Heart left ventricle (tissue), 16 donors: ENCODE data around the gene SUSD6. TPM values are rescaled to one million over a fixed set of nuclear protein-coding genes. Genes with fewer than 3 reads are reported as not detected.
A peak's percentile ranks its signal among the peaks of the same experiment; 100 is the strongest.
"Not testable (repeated sequence)": the region's sequence is repeated elsewhere in the genome, so short reads cannot be mapped to it uniquely, and the experiment has no call there.

Experiments
- ATAC-seq, 4 donors: fragments of 200-7000 bp; cut with Tn5 transposase; one replicate each; pipeline ENCODE4 v1.9.1; 2020 to 2022; ENCODE audit warnings: moderate library complexity in 4 of 4, mild to moderate bottlenecking in 3 of 4, moderate number of reproducible peaks in 1 of 4
- DNase-seq, 5 donors: peaks; one replicate each; pipeline ENCODE4 v3.0.0-alpha.2; 2020
- H3K27ac ChIP-seq, 12 donors: fragments of 200-600 bp; sonication (generic) in 4 of 12; one replicate each; pipeline versions ENCODE4 v1.5.0 to v1.8.0; 2016 to 2022; ENCODE audit warnings: mild to moderate bottlenecking in 2 of 12
- H3K27me3 ChIP-seq, 9 donors: fragments of 200-600 bp; sonication (generic) in 2 of 9; one replicate each; pipeline versions ENCODE4 v1.5.1 to v1.8.0; 2016 to 2022; ENCODE audit warnings: mild to moderate bottlenecking in 3 of 9
- H3K36me3 ChIP-seq, 9 donors: fragments of 200-600 bp; sonication (generic) in 2 of 9; one replicate each; pipeline versions ENCODE4 v1.5.0 to v1.8.0; 2018 to 2022; ENCODE audit warnings: mild to moderate bottlenecking in 2 of 9
- H3K4me1 ChIP-seq, 12 donors: fragments of 200-600 bp; sonication (generic) in 4 of 12; one replicate each; pipeline versions ENCODE4 v1.5.0 to v1.8.0; 2016 to 2022; ENCODE audit warnings: mild to moderate bottlenecking in 3 of 12
- H3K4me3 ChIP-seq, 12 donors: fragments of 200-600 bp; sonication (generic) in 4 of 12; one replicate each; pipeline versions ENCODE4 v1.5.0 to v1.8.0; 2017 to 2022; ENCODE audit warnings: mild to moderate bottlenecking in 9 of 12, moderate library complexity in 4 of 12
- H3K9me3 ChIP-seq, 12 donors: fragments of 200-600 bp; sonication (generic) in 4 of 12; one replicate each; pipeline versions ENCODE4 v1.5.0 to v1.8.0; 2016 to 2022; ENCODE audit warnings: mild to moderate bottlenecking in 1 of 12
- POLR2A ChIP-seq, 2 donors: fragments of 450-650 bp; IDR thresholded peaks; one replicate each; pipeline ENCODE4 v1.6.1; 2017; ENCODE audit warnings: antibody characterized with exemption in 2 of 2, mild to moderate bottlenecking in 2 of 2, moderate library complexity in 2 of 2
- WGBS, 4 donors: extraction: QIAGEN DNeasy Blood & Tissue Kit in 2 of 4; methylation state at CpG; one replicate each; pipeline versions ENCODE4 v1.1.5 to v1.1.7; 2013 to 2018; 5-methylcytosine and 5-hydroxymethylcytosine counted together
- intact Hi-C, 10 donors: fragments of 100-400 bp; cut with DNase I; formaldehyde crosslinking; loops; one replicate each; pipeline versions ENCODE4 v1.11.1 to v1.14.2; 2022
- polyA plus RNA-seq, 2 donors: library from polyadenylated mRNA; stranded (reverse); fragments of 200-250 nt; gene quantifications; one replicate each; pipeline ENCODE4 v1.2.3, GENCODE V29; 2013
- total RNA-seq, 9 donors: library from RNA; depleted of rRNA in 2 of 9; stranded (reverse); fragments of >200 nt in 2 of 9; fragmentation: NEBNext Ultra II Directional in 3 of 9; extraction: Animal tissue kit (Norgen Biotek cat#: 25700) in 3 of 9; gene quantifications; one replicate each; pipeline versions ENCODE4 v1.1.0 to v1.2.4, GENCODE V29; 2016 to 2023
- TF ChIP-seq, protein P1 (sequence below), 12 donors: fragments of 200-600 bp; sonication (generic) in 4 of 12; IDR thresholded peaks; one replicate each; pipeline versions ENCODE4 v1.5.0 to v1.8.0; 2018 to 2022; ENCODE audit warnings: antibody characterized with exemption in 12 of 12, mild to moderate bottlenecking in 5 of 12
- donor health status: ischemic (EF 13 %, LVEDD 7.1; RV severe dilation, severe dysfunction).
- donor health status: healthy with polysubstance abuse.
- donor health status: DM: no; HTN: yes; CAD: no.
- donor health status: DM: no; HTN: no; CAD: no.
- donor health status: ischemic (EF 25% LVEDD 6.9; RV normal size, moderate dysfunction).
- donor health status: ischemic (EF 25% LVEDD 5.7; RV mildly dilated, moderate dysfunction).
- donor health status: healthy.
- donor health status: DM: yes; HTN: yes; CAD: no.
- donor health status: ischemic (EF 35%, LVEDD 5.7; RV mildly dilated, moderate dysfunction).
- donor health status: nonischemic (EF 11% LVEDD 7.7; RV severe dilation, severe dysfunction).
- donor health status: DM: yes; HTN: yes; CAD: no.
- donor health status: PGD.
- donor health status: ischemic (EF 29% LVEDD 5.4; RV normal size, mild dysfunction).
- donor health status: nonischemic (EF 23%, LVEDD 6.1; RV moderate dilation, normal function).

Gene SUSD6
- total and polyA plus RNA-seq, 11 donors = 5.8 to 49.2 (median 24.5) TPM

DNA sequence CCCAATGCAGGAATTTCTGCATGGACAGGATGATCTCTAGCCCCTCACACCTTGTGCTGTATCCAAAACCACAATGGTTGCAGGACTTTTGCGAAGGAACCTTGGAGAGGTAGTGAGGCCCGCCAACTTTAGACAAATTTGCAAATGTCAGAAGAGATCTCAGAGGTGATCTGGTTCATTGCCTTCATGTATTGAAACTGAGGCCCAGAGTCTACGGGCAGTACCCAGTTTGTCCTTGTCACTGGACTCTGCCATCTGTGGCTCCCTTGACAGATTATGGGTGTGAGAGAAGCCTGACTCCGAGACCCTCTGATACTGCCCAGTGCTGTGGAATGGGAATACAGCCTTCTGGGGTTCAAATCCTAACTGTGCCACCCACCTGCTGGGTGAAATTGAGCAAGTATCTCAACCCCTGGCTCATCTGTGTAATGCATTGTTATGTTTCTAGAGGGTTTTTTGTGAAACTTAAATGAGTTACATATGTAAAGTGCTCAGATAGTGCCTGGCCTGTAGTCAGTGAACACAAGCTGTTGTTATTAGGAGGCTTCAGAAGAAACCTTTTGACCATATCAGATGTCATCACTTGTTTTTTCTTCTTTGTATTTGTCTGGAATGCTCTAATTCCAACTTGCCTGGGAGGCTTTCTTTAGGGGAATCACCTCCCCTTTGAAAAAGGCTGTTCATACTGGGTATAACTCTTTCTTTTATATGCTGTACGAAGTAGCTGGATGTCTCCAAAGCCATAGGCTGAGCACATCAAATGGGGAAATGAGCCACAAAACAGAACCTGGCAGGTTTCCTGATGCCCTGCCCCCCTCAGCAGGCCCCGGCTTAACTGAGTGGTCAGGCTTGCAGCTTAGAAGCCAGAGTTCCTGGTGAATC, 84.2 kb downstream of the SUSD6 start:
- DNase-seq (no peak), ATAC-seq (peak in 3 of 4 donors; percentile 21 to 29 (median 24))
- Histone ChIP-seq H3K36me3 (peaks cover 0 to 4% (median 0%) of the 10 kb centered on the region in 9 donors), H3K4me1 (peaks cover 30 to 94% (median 75%) of the 10 kb centered on the region in 12 donors), H3K27me3 (no peaks in the 10 kb centered on the region), H3K9me3 (no peaks in the 10 kb centered on the region), H3K27ac (peak overlapping the region in 11 of 12 donors; percentile 71 to 92 (median 84)), H3K4me3 (no peak overlapping the region)
- TF ChIP-seq, protein P1, sequence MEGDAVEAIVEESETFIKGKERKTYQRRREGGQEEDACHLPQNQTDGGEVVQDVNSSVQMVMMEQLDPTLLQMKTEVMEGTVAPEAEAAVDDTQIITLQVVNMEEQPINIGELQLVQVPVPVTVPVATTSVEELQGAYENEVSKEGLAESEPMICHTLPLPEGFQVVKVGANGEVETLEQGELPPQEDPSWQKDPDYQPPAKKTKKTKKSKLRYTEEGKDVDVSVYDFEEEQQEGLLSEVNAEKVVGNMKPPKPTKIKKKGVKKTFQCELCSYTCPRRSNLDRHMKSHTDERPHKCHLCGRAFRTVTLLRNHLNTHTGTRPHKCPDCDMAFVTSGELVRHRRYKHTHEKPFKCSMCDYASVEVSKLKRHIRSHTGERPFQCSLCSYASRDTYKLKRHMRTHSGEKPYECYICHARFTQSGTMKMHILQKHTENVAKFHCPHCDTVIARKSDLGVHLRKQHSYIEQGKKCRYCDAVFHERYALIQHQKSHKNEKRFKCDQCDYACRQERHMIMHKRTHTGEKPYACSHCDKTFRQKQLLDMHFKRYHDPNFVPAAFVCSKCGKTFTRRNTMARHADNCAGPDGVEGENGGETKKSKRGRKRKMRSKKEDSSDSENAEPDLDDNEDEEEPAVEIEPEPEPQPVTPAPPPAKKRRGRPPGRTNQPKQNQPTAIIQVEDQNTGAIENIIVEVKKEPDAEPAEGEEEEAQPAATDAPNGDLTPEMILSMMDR (IDR thresholded peaks at IDR 0.05) = no peak
- TF ChIP-seq POLR2A (IDR thresholded peaks at IDR 0.05) = no peak
- WGBS, 4 donors = 65 to 73% (median 69%) methylated on average over 5 to 6 of the region's 6 CpGs
- intact Hi-C loops = no loop called here

DNA sequence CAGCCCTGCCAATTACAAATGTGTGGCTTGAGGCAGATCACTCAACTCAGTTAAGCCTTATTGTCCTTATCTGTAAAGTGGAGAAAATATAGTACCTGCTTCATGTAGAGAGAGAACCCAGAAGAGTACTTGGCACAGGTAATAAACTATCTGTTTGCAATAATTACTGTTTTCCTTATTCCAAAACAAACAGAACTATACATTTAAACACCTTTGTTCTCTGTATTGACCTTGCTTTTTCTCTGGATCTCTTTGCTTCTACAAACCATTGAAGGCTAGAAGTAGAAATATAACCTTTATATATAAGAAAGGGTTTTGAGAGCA, 84.8 kb downstream of the SUSD6 start:
- no peaks in the 10 kb centered on the region for H3K36me3 ChIP-seq
- ATAC-seq (no peak), DNase-seq (no peak)
- H3K9me3 ChIP-seq = no peaks in the 10 kb centered on the region
- intact Hi-C loops = no loop called here
- H3K4me3 ChIP-seq = no peak overlapping the region
- TF ChIP-seq, protein P1 (IDR thresholded peaks at IDR 0.05) = no peak
- TF ChIP-seq POLR2A (IDR thresholded peaks at IDR 0.05) = no peak
- H3K4me1 ChIP-seq = peaks cover 30 to 98% (median 77%) of the 10 kb centered on the region in 12 donors
- no peaks in the 10 kb centered on the region for H3K27me3 ChIP-seq
- H3K27ac ChIP-seq = peak overlapping the region in 10 of 12 donors; percentile 71 to 90 (median 84)

DNA sequence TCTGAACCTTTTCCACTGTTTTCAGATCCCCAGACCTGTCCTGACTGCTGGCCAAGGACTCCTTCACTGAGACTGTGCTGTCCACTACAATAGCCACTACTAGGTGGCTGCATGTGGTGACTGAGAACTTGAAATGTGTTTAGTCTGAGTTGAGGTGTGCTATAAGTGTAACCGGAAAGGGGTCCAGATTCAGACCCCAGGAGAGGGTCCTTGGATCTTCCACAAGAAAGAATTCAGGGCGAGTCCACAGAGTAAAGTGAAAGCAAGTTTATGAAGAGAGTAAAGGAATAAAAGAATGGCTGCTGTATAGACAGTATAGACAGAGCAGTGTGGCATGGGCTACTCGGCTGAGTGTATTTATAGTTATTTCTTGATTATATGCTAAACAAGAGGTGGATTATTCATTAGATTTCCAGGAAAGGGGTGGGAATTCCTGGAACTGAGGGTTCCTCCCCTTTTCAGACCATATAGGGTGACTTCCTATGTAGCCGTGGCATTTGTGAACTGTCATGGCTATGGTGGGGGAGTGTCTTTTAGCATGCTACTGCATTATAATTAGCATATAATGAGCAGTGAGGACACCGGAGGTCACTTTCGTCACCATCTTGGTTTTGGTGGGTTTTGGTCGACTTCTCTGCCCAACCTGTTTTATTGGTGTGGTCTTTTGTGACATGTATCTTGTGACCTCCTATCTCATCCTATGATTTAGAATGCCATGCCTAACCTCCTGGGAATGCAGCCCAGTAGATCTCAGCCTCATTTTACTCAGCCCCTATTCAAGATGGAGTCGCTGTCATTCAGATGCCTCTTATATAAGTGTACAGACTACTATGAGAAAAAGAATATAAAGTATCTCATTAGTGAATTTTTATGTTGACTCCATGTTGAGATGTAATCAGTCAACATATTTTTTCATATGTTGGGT, 85.5 kb downstream of the SUSD6 start:
- Histone ChIP-seq H3K4me1 (peaks cover 30 to 98% (median 80%) of the 10 kb centered on the region in 12 donors), H3K36me3 (no peaks in the 10 kb centered on the region), H3K9me3 (no peaks in the 10 kb centered on the region), H3K27ac (peak overlapping the region in 11 of 12 donors; percentile 50 to 90 (median 83)), H3K27me3 (no peaks in the 10 kb centered on the region), H3K4me3 (no peak overlapping the region)
- TF ChIP-seq, protein P1 (IDR thresholded peaks at IDR 0.05) = no peak
- no peak for TF ChIP-seq POLR2A (IDR thresholded peaks at IDR 0.05)
- 67 to 75% (median 70%) methylated on average over 8 of the region's 8 CpGs for WGBS, 4 donors
- intact Hi-C loops = no loop called here
- DNase-seq (no peak), ATAC-seq (peak in 3 of 4 donors; percentile 18 to 30 (median 25))

DNA sequence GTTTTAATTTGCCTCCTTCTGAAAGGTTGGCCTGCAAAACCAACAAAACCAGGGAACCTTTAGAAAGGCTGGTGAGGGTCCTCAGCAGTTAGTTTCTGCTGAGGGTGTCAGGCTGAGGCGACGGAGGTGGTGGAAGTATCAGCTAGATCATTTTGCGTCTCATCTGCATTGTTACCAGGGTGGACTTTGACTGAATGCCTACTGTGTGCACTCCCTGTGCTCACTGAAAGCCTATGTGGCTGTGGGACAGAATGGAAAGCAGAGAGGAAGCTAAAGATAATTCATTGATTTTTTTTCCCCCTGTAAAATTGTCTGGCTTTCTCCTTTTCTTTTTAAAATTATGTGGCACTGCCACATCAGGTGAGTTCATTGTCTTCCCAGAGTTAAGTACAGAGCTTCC, 87.2 kb downstream of the SUSD6 start:
- ATAC-seq = no peak
- H3K36me3 ChIP-seq = peaks cover 0 to 3% (median 0%) of the 10 kb centered on the region in 9 donors
- peaks cover 23 to 98% (median 79%) of the 10 kb centered on the region in 12 donors for H3K4me1 ChIP-seq
- intact Hi-C loops = no loop called here
- 81 to 93% (median 93%) methylated on average over 3 of the region's 3 CpGs for WGBS, 4 donors
- TF ChIP-seq POLR2A (IDR thresholded peaks at IDR 0.05) = no peak
- TF ChIP-seq, protein P1 (IDR thresholded peaks at IDR 0.05) = no peak
- H3K9me3 ChIP-seq = no peaks in the 10 kb centered on the region
- DNase-seq = no peak
- no peaks in the 10 kb centered on the region for H3K27me3 ChIP-seq
- H3K27ac ChIP-seq = peak overlapping the region in 2 of 12 donors; percentile 1 to 4
- H3K4me3 ChIP-seq = no peak overlapping the region

DNA sequence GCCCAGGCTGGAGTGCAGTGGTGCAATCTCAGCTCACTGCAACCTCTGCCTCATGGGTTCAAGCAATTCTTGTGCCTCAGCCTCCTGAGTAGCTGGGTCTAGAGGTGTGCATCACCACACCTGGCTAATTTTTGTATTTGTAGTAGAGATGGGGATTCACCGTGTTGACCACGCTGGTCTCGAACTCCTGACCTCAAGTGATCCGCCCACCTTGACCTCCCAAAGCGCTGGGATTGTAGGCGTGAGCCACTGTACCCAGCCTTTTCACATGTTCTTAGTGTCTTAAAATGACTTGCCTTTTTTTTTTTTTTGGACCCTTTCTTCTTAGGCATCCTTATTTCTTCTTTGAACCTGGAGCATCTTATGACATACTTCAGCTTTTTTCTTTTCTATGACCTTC, 87.8 kb downstream of the SUSD6 start:
- H3K4me3 ChIP-seq, H3K27ac ChIP-seq, H3K9me3 ChIP-seq, DNase-seq, H3K36me3 ChIP-seq, intact Hi-C loops, ATAC-seq, H3K27me3 ChIP-seq: not testable (repeated sequence)
- H3K4me1 ChIP-seq = peaks cover 20 to 98% (median 79%) of the 10 kb centered on the region in 12 donors
- WGBS, 4 donors = 95 to 99% (median 97%) methylated on average over 6 of the region's 6 CpGs
